HCT116 (cell line): ENCODE measurements around the gene PAX8. TPM values are rescaled to one million over a fixed set of nuclear protein-coding genes. Genes with fewer than 3 reads are reported as not detected.
"Not testable (repeated sequence)": the region's sequence is repeated elsewhere in the genome, so short reads cannot be mapped to it uniquely, and the experiment has no call there.

Experiments used
- ATAC-seq: fragments of 200-7000 bp; cut with Tn5 transposase; 2 replicates; pipeline ENCODE4 v1.9.1; 2020; ENCODE audit warnings: mild to moderate bottlenecking, moderate library complexity
- BruUV-seq: library from RNA; stranded (reverse); fragments of 400-500 nt; replicated peaks from 2 replicates; lab custom pipeline; 2021; lab: Mats Ljungman, UMichigan
- CTCF ChIA-PET: fragments of 300-600 bp; sonication (Branson Sonifier 250); formaldehyde crosslinking; loops from one replicate; lab custom pipeline; 2021; ENCODE audit warnings: antibody characterized with exemption; lab: Charles Lee
- POLR2A ChIA-PET: fragments of 300-600, 350-600 bp; sonication (Branson Sonifier 250); formaldehyde crosslinking; loops from one replicate; lab custom pipeline; 2021; ENCODE audit warnings: antibody characterized with exemption; lab: Charles Lee
- RAD21 ChIA-PET, 2 experiments: fragments of 300-600 bp; sonication (Branson Sonifier 250); formaldehyde crosslinking; loops; one replicate each; lab custom pipeline; 2023; ENCODE audit warnings: low total read pairs in 2 of 2; ENCODE audit not compliant: uncharacterized antibody in 2 of 2, unreplicated experiment in 2 of 2, low non-redundant PET in 1 of 2; lab: Charles Lee
- DNase-seq: peaks from one replicate; pipeline ENCODE4 v3.0.0-alpha.2; 2010; ENCODE audit warnings: low read depth, low spot score
- H2AFZ ChIP-seq: fragments of 200-600 bp; shearing (Covaris generic), sonication (generic); 2 replicates; pipeline ENCODE4 v1.6.1; 2017; ENCODE audit warnings: low read depth, mixed run types, mixed read lengths, antibody characterized with exemption, low read length; ENCODE audit not compliant: poor library complexity, severe bottlenecking
- H3K27ac ChIP-seq: 2 replicates; pipeline ENCODE4 v1.5.1; 2012; ENCODE audit warnings: low read depth, low read length
- H3K27me3 ChIP-seq: fragments of 200-600 bp; sonication (generic); 2 replicates; pipeline ENCODE4 v1.6.1; 2016; ENCODE audit warnings: mixed run types, low read length, mixed read lengths; ENCODE audit not compliant: insufficient read depth
- H3K36me3 ChIP-seq, 2 experiments: fragments of 200-500 bp in 1 of 2; fragments of 200-600 bp in 1 of 2; sonication (Bioruptor generic) in 1 of 2; sonication (generic) in 1 of 2; 2 replicates each; pipeline versions ENCODE4 v1.5.1 to v1.6.1; 2014 to 2016; ENCODE audit warnings: low read length in 2 of 2, inconsistent platforms in 1 of 2, mixed read lengths in 1 of 2, mixed run types in 1 of 2; ENCODE audit not compliant: insufficient read depth in 2 of 2, control insufficient read depth in 1 of 2
- H3K4me1 ChIP-seq, 2 experiments: fragments of 200-600 bp in 1 of 2; sonication (generic) in 1 of 2; 2 replicates each; pipeline versions ENCODE4 v1.5.1 to v1.6.1; 2012 to 2017; ENCODE audit warnings: low read length in 2 of 2, inconsistent platforms in 1 of 2, mild to moderate bottlenecking in 1 of 2, mixed read lengths in 1 of 2, mixed run types in 1 of 2, moderate library complexity in 1 of 2; ENCODE audit not compliant: insufficient read depth in 2 of 2, control insufficient read depth in 1 of 2
- H3K4me2 ChIP-seq: fragments of 200-600 bp; sonication (generic); 2 replicates; pipeline ENCODE4 v1.6.1; 2017; ENCODE audit warnings: mixed run types, low read length, mixed read lengths
- H3K4me3 ChIP-seq, 2 experiments: fragments of 200-600 bp in 1 of 2; sonication (generic) in 1 of 2; replicated peaks in 1 of 2; 2 replicates each; pipeline ENCODE4 v1.5.1; 2011 to 2016; ENCODE audit warnings: low read length in 2 of 2, control low read depth in 1 of 2, low read depth in 1 of 2, mild to moderate bottlenecking in 1 of 2, mixed read lengths in 1 of 2, mixed run types in 1 of 2
- H3K79me2 ChIP-seq: fragments of 200-600 bp; sonication (generic); 2 replicates; pipeline ENCODE4 v1.6.1; 2017; ENCODE audit warnings: mild to moderate bottlenecking, mixed run types, low read length, moderate library complexity, mixed read lengths; ENCODE audit not compliant: insufficient read depth
- H3K9ac ChIP-seq: fragments of 200-600 bp; sonication (generic); 2 replicates; pipeline ENCODE4 v1.6.1; 2016; ENCODE audit warnings: low read length, mixed read lengths
- H3K9me2 ChIP-seq: fragments of 200-600 bp; sonication (generic), shearing (Covaris generic); 2 replicates; pipeline ENCODE4 v1.6.1; 2017; ENCODE audit warnings: mixed run types, mild to moderate bottlenecking, moderate library complexity; ENCODE audit not compliant: insufficient read depth
- H3K9me3 ChIP-seq, 2 experiments: fragments of 200-500 bp in 1 of 2; fragments of 200-600 bp in 1 of 2; sonication (Bioruptor generic) in 1 of 2; sonication (generic) in 1 of 2; 2 replicates each; pipeline ENCODE4 v1.6.1; 2014 to 2017; ENCODE audit warnings: low read length in 2 of 2, mixed read lengths in 2 of 2, inconsistent platforms in 1 of 2, low read depth in 1 of 2, mild to moderate bottlenecking in 1 of 2, mixed run types in 1 of 2, moderate library complexity in 1 of 2; ENCODE audit not compliant: control insufficient read depth in 1 of 2, insufficient read depth in 1 of 2
- H4K20me1 ChIP-seq: fragments of 200-600 bp; sonication (generic), shearing (Covaris generic); 2 replicates; pipeline ENCODE4 v1.6.1; 2017; ENCODE audit warnings: mixed run types, mild to moderate bottlenecking, moderate library complexity; ENCODE audit not compliant: insufficient read depth
- CBX3 ChIP-seq: IDR thresholded peaks from 2 replicates; pipeline ENCODE4 v1.6.1; 2012; ENCODE audit warnings: low read depth
- CEBPB ChIP-seq: IDR thresholded peaks from 2 replicates; pipeline ENCODE4 v1.6.1; 2012; ENCODE audit warnings: low read depth
- ELF1 ChIP-seq: IDR thresholded peaks from 2 replicates; pipeline ENCODE4 v1.6.1; 2012; ENCODE audit warnings: low read depth, borderline replicate concordance
- EZH2 ChIP-seq: fragments of 200-600 bp; sonication (generic); IDR thresholded peaks from 2 replicates; pipeline ENCODE4 v1.6.1; 2017; ENCODE audit warnings: antibody characterized with exemption, mixed run types
- FOSL1 ChIP-seq: IDR thresholded peaks from 2 replicates; pipeline ENCODE4 v1.6.1; 2012; ENCODE audit warnings: low read depth
- MAX ChIP-seq: IDR thresholded peaks from 2 replicates; pipeline ENCODE4 v1.6.1; 2012
- RAD21 ChIP-seq: IDR thresholded peaks from 2 replicates; pipeline ENCODE4 v1.6.1; 2012; ENCODE audit warnings: low read depth, mild to moderate bottlenecking
- SIN3A ChIP-seq: IDR thresholded peaks from 2 replicates; pipeline ENCODE4 v1.6.1; 2012; ENCODE audit warnings: low read depth
- SP1 ChIP-seq: IDR thresholded peaks from 2 replicates; pipeline ENCODE4 v1.6.1; 2012; ENCODE audit warnings: low read depth
- YY1 ChIP-seq: IDR thresholded peaks from 2 replicates; pipeline ENCODE4 v1.6.1; 2011; ENCODE audit warnings: low read length, low read depth, moderate library complexity, mild to moderate bottlenecking; ENCODE audit not compliant: insufficient replicate concordance; ENCODE audit errors: extremely low read depth
- intact Hi-C: fragments of 100-400 bp; cut with micrococcal nuclease; formaldehyde crosslinking; loops from 2 replicates; pipeline ENCODE4 v1.10.0; 2022
- total RNA-seq: library from RNA; stranded (reverse); gene quantifications from one replicate; pipeline ENCODE4 v1.2.1, GENCODE V29; 2021; ENCODE audit not compliant: unreplicated experiment
- TF ChIP-seq, protein P1 (sequence below): IDR thresholded peaks from 2 replicates; pipeline ENCODE4 v1.6.1; 2012
- TF ChIP-seq, protein P2 (sequence below): IDR thresholded peaks from 2 replicates; pipeline ENCODE4 v1.6.1; 2012; ENCODE audit warnings: low read depth

The PAX8 gene
- total RNA-seq, 1 experiment from 2014 or later = 4.4 TPM

DNA sequence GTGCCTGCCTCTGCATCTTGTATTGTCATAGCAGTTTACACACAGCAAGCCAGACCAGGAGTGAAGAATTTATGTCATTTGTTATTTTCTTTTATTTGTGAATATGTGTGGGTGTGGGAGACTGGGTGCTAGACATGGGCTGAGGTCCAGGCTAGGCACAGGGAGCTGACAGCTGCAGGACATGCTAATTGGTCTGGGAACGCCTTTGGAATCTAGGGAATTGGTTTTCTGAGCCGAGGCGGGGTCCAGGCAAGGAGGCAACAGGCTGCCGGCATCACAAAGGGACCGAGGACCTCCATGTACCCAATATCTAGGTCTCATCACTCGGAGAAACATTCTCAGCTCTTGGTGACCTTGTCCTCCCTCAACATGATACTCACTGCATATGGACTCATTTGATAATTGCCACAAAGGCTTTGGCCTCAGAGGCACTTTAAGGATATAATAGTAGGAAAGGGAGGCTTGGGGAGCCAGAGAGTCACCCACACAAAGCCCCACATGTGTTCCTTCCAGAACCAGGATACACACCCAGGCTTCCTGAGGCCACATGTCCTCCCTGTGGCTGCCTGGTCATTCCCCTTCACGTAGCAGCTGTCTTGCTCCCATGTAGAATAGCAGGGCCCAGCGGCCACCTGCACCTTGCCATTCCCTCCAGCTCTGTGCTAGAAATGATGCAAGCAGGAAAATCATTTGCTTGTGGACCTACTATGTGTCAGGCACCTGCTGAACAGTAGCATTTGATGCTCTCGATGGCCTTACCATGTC is 23.7 kb upstream of the PAX8 start:
- intact Hi-C loops, BruUV-seq, H3K4me2 ChIP-seq, H3K4me1 ChIP-seq, H4K20me1 ChIP-seq, ATAC-seq, H3K27me3 ChIP-seq, H3K9me3 ChIP-seq, CTCF ChIA-PET, H3K36me3 ChIP-seq, RAD21 ChIA-PET, H3K27ac ChIP-seq, POLR2A ChIA-PET, H3K9me2 ChIP-seq, H3K79me2 ChIP-seq, DNase-seq, H2AFZ ChIP-seq, H3K9ac ChIP-seq, H3K4me3 ChIP-seq: not testable (repeated sequence)

GRCh38 chr2:113300281-113300680 is 21.6 kb upstream of the PAX8 start:
- intact Hi-C loops = no loop called here
- H3K36me3 ChIP-seq = no peaks in the 10 kb centered on the region
- RAD21 ChIA-PET = no interaction called here
- H4K20me1 ChIP-seq = no peaks in the 10 kb centered on the region
- POLR2A ChIA-PET = no interaction called here
- H3K9me3 ChIP-seq = no peaks in the 10 kb centered on the region
- H2AFZ ChIP-seq = no peak overlapping the region
- H3K79me2 ChIP-seq = no peaks in the 10 kb centered on the region
- ATAC-seq (no peak), DNase-seq (no peak)
- no TSS peak for BruUV-seq
- no peak overlapping the region for H3K9ac ChIP-seq
- no peak overlapping the region for H3K4me2 ChIP-seq
- no peaks in the 10 kb centered on the region for H3K4me1 ChIP-seq
- no peak for TF ChIP-seq SP1
- TF ChIP-seq, protein P1, sequence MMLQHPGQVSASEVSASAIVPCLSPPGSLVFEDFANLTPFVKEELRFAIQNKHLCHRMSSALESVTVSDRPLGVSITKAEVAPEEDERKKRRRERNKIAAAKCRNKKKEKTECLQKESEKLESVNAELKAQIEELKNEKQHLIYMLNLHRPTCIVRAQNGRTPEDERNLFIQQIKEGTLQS = no peak
- TF ChIP-seq CEBPB = no peak
- TF ChIP-seq, protein P2, sequence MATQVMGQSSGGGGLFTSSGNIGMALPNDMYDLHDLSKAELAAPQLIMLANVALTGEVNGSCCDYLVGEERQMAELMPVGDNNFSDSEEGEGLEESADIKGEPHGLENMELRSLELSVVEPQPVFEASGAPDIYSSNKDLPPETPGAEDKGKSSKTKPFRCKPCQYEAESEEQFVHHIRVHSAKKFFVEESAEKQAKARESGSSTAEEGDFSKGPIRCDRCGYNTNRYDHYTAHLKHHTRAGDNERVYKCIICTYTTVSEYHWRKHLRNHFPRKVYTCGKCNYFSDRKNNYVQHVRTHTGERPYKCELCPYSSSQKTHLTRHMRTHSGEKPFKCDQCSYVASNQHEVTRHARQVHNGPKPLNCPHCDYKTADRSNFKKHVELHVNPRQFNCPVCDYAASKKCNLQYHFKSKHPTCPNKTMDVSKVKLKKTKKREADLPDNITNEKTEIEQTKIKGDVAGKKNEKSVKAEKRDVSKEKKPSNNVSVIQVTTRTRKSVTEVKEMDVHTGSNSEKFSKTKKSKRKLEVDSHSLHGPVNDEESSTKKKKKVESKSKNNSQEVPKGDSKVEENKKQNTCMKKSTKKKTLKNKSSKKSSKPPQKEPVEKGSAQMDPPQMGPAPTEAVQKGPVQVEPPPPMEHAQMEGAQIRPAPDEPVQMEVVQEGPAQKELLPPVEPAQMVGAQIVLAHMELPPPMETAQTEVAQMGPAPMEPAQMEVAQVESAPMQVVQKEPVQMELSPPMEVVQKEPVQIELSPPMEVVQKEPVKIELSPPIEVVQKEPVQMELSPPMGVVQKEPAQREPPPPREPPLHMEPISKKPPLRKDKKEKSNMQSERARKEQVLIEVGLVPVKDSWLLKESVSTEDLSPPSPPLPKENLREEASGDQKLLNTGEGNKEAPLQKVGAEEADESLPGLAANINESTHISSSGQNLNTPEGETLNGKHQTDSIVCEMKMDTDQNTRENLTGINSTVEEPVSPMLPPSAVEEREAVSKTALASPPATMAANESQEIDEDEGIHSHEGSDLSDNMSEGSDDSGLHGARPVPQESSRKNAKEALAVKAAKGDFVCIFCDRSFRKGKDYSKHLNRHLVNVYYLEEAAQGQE = no peak
- TF ChIP-seq ELF1 = no peak
- no peak for TF ChIP-seq CBX3
- TF ChIP-seq MAX = no peak
- TF ChIP-seq YY1 = no peak
- no peak for TF ChIP-seq FOSL1
- no peak for TF ChIP-seq RAD21
- no peak for TF ChIP-seq EZH2
- no peak for TF ChIP-seq SIN3A
- H3K4me3 ChIP-seq = no peak overlapping the region
- CTCF ChIA-PET = no interaction called here
- no peaks in the 10 kb centered on the region for H3K27me3 ChIP-seq
- no peaks in the 10 kb centered on the region for H3K9me2 ChIP-seq
- no peak overlapping the region for H3K27ac ChIP-seq
